ENCODE measurements around the gene EXOSC2.

The EXOSC2 gene

DNA sequence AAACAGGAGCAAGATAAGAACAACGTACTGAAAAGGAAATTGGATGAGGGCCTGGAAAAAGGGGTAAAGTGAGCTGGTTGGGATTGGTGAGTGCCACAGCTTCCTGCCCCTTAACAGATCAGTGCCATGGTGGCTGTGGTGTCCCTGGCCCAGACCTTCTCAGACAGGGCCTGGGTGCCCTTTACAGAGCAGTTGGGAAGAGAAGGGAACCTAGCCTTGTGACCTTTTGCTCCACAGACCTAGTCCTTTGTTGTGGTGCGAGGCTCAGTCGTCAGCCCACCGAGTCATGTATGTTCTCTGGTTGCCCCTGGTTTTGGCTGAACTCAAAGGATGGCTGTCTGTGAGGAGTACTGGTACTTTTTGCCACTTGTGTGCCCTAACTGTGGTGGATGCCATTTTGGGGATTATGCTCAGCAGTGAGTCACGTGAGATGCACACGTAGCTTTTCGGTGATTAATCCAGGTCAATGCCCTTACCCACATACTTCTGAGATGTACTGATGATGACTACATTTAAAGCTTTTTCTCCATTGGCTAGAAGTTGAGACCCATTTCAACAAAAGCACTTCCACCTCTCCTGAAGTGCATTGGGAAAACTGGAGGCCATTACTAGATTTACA lies 48.4 kb downstream of the EXOSC2 start:
- Histone ChIP-seq H3K27me3 (replicated peaks; ENCODE audit: control insufficient read depth, insufficient read depth, low read length) (no peaks in the 10 kb centered on the region), H3K36me3 (ENCODE audit: control insufficient read depth, insufficient read depth, low read length) (no peaks in the 10 kb centered on the region), H3K4me3 (replicated peaks; ENCODE audit: low read depth, low read length) (no peak overlapping the region)
- TF ChIP-seq, protein P1, sequence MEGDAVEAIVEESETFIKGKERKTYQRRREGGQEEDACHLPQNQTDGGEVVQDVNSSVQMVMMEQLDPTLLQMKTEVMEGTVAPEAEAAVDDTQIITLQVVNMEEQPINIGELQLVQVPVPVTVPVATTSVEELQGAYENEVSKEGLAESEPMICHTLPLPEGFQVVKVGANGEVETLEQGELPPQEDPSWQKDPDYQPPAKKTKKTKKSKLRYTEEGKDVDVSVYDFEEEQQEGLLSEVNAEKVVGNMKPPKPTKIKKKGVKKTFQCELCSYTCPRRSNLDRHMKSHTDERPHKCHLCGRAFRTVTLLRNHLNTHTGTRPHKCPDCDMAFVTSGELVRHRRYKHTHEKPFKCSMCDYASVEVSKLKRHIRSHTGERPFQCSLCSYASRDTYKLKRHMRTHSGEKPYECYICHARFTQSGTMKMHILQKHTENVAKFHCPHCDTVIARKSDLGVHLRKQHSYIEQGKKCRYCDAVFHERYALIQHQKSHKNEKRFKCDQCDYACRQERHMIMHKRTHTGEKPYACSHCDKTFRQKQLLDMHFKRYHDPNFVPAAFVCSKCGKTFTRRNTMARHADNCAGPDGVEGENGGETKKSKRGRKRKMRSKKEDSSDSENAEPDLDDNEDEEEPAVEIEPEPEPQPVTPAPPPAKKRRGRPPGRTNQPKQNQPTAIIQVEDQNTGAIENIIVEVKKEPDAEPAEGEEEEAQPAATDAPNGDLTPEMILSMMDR (IDR thresholded peaks at IDR 0.05; ENCODE audit: insufficient read depth, low read length, poor library complexity, severe bottlenecking), result no peak
- no peak for DNase-seq (ENCODE audit: extremely low read depth, insufficient read length)

DNA sequence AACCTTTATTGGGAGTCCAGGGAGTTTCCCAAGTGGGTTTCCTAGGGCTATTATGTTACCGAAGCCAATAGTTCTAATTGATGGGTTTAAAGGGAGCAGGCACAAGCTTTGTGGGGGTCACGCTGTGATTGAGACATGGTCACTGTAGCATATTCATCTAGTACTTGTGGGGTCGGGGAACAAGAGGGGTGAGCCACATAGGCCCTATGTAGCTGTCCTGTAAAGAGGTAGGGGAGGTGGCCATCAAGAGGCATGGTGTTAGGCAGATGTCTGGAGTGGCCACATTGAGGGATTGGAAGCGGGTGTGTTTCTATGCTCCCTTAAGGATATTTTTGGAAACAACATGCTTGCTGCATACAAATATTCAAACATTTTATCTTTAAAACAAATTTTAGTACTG lies 50.1 kb downstream of the EXOSC2 start:
- H3K27me3 ChIP-seq (replicated peaks; ENCODE audit: control insufficient read depth, insufficient read depth, low read length), result no peaks in the 10 kb centered on the region
- TF ChIP-seq, protein P1 (IDR thresholded peaks at IDR 0.05; ENCODE audit: insufficient read depth, low read length, poor library complexity, severe bottlenecking), result no peak
- no peak overlapping the region for H3K4me3 ChIP-seq (replicated peaks; ENCODE audit: low read depth, low read length)
- no peaks in the 10 kb centered on the region for H3K36me3 ChIP-seq (ENCODE audit: control insufficient read depth, insufficient read depth, low read length)
- no peak for DNase-seq (ENCODE audit: extremely low read depth, insufficient read length)

DNA sequence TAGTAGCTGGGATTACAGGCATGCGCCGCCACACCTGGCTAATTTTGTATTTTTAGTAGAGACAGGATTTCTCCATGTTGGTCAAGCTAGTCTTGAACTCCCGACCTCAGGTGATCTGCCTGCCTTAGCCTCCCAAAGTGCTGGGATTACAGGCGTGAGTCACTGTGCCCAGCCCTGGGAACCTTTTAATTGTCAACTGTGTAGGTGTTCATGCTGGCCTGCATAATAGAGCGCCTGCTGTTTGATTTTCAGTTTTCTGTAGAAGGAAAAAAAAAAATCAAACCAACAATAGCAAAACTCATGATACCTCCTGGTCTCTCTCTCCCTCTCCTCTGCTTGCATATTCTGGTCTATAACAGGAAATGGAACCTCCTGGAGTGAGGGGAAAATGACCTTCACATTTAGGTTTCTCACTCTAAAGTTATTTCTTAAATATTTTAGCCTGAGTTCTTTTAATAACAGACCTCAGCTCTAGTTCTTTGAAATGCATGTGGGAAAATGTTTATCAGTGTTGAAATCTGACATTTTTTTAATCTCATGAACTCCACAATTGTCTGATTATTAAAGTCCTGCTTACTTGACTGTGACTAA lies 51.7 kb downstream of the EXOSC2 start:
- Histone ChIP-seq H3K4me3 (replicated peaks; ENCODE audit: low read depth, low read length) (no peak overlapping the region), H3K36me3 (ENCODE audit: control insufficient read depth, insufficient read depth, low read length) (no peaks in the 10 kb centered on the region), H3K27me3 (replicated peaks; ENCODE audit: control insufficient read depth, insufficient read depth, low read length) (no peaks in the 10 kb centered on the region)
- no peak for DNase-seq (ENCODE audit: extremely low read depth, insufficient read length)
- TF ChIP-seq, protein P1 (IDR thresholded peaks at IDR 0.05; ENCODE audit: insufficient read depth, low read length, poor library complexity, severe bottlenecking), result no peak

DNA sequence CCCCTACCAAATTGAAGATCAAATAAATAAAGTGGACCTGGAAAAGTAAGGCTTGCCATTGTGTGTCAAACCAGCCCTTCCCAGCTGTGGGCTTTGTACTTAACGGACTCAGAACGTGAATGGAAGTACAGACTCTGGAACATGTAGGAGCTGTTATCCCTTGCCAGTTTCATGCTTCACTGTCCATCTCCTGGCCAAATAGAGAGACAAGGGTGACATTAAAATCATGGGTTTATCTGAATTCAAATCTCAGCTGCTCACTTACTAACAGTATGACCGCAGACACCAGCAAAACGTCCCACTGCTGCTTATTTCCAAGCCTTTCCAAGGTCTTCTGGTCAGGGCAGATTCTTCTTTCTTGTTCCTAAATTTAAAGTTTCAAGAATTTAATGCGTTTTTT lies 52.2 kb downstream of the EXOSC2 start:
- no peak overlapping the region for H3K4me3 ChIP-seq (replicated peaks; ENCODE audit: low read depth, low read length)
- no peak for DNase-seq (ENCODE audit: extremely low read depth, insufficient read length)
- TF ChIP-seq, protein P1 (IDR thresholded peaks at IDR 0.05; ENCODE audit: insufficient read depth, low read length, poor library complexity, severe bottlenecking), result no peak
- H3K27me3 ChIP-seq (replicated peaks; ENCODE audit: control insufficient read depth, insufficient read depth, low read length), result no peaks in the 10 kb centered on the region
- no peaks in the 10 kb centered on the region for H3K36me3 ChIP-seq (ENCODE audit: control insufficient read depth, insufficient read depth, low read length)

DNA sequence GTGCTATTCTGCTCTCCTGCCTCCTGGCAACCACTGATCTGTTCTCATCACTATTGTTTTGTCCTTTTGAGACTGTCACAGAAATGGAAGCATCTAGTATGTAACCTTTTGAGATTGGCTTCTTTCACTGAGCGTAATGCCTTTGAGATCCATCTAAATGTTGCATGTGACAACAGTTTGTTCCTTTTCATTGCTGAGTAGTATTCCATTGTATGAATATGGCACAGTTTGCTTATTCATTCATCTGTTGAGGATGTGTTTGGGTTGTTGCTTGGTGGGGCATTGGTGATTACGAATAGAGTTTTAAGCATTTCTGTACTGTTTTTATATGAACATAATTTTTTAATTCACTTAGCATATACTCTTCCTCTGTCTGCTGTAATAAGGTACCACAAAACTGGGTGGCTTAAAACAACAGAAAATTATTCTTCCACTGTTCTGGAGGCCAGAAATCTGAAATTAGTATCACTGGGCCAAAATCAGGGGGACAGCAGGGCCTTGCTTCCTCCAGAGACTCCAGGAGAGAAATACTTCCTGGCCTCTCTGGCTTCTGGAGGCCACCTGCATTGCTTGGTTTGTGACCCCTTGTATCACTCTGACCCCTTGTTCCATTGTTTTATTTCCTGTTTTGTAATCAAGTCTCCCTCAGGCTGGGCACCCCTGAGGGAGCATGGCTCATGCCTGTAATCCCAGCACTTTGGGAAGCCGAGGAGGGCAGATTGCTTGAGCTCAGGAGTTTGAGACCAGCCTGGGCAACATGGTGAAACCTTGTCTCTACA lies 53.0 kb downstream of the EXOSC2 start:
- TF ChIP-seq, protein P1 (IDR thresholded peaks at IDR 0.05; ENCODE audit: insufficient read depth, low read length, poor library complexity, severe bottlenecking), result no peak
- DNase-seq (ENCODE audit: extremely low read depth, insufficient read length), result no peak
- no peaks in the 10 kb centered on the region for H3K27me3 ChIP-seq (replicated peaks; ENCODE audit: control insufficient read depth, insufficient read depth, low read length)
- H3K36me3 ChIP-seq (ENCODE audit: control insufficient read depth, insufficient read depth, low read length), result no peaks in the 10 kb centered on the region
- H3K4me3 ChIP-seq (replicated peaks; ENCODE audit: low read depth, low read length), result no peak overlapping the region

Data from GM06990 (cell line).